ENCODE results near the gene TTC9B. TPM values are rescaled to one million over a fixed set of nuclear protein-coding genes. Genes with fewer than 3 reads are reported as not detected.

The TTC9B gene
- total and polyA plus RNA-seq, 11 donors: not detected

GRCh38 chr19:40263440-40264313, 45.5 kb upstream of the TTC9B start:
- H3K4me1 ChIP-seq: peaks cover 4 to 47% (median 25%) of the 10 kb centered on the region in 12 donors
- no peaks in the 10 kb centered on the region for H3K9me3 ChIP-seq
- no peaks in the 10 kb centered on the region for H3K27me3 ChIP-seq
- peak in 1 of 5 donors; percentile 29 for DNase-seq
- intact Hi-C loops (cut with DNase I): no loop called here
- WGBS, 4 donors: 81 to 87% (median 84%) methylated on average over 21 to 24 of the region's 24 CpGs
- H3K4me3 ChIP-seq: no peak overlapping the region
- no peak for TF ChIP-seq CTCF (IDR thresholded peaks at IDR 0.05)
- no peak for ATAC-seq
- peaks cover 0 to 31% (median 23%) of the 10 kb centered on the region in 9 donors for H3K36me3 ChIP-seq
- H3K27ac ChIP-seq: no peak overlapping the region

GRCh38 chr19:40262422-40262821, 44.2 kb upstream of the TTC9B start:
- Histone ChIP-seq H3K27me3 (no peaks in the 10 kb centered on the region), H3K4me1 (peaks cover 0 to 35% (median 14%) of the 10 kb centered on the region in 12 donors), H3K9me3 (no peaks in the 10 kb centered on the region), H3K4me3 (no peak overlapping the region), H3K27ac (no peak overlapping the region), H3K36me3 (peaks cover 0 to 31% (median 23%) of the 10 kb centered on the region in 9 donors)
- ATAC-seq (no peak), DNase-seq (peak in 1 of 5 donors; percentile 34)
- TF ChIP-seq POLR2A (IDR thresholded peaks at IDR 0.05) (no peak), CTCF (IDR thresholded peaks at IDR 0.05) (no peak)
- intact Hi-C loops (cut with DNase I): no loop called here
- WGBS, 4 donors: 89 to 96% (median 95%) methylated on average over 2 to 3 of the region's 3 CpGs

GRCh38 chr19:40261631-40262030, 43.4 kb upstream of the TTC9B start:
- peaks cover 0 to 35% (median 11%) of the 10 kb centered on the region in 12 donors for H3K4me1 ChIP-seq
- DNase-seq (no peak), ATAC-seq (no peak)
- TF ChIP-seq POLR2A (IDR thresholded peaks at IDR 0.05) (no peak), CTCF (IDR thresholded peaks at IDR 0.05) (no peak)
- no peak overlapping the region for H3K4me3 ChIP-seq
- H3K27ac ChIP-seq: no peak overlapping the region
- H3K9me3 ChIP-seq: no peaks in the 10 kb centered on the region
- H3K27me3 ChIP-seq: no peaks in the 10 kb centered on the region
- H3K36me3 ChIP-seq: peaks cover 0 to 37% (median 29%) of the 10 kb centered on the region in 9 donors
- WGBS, 4 donors: 80 to 87% (median 85%) methylated on average over 8 of the region's 8 CpGs
- intact Hi-C loops (cut with DNase I): no loop called here

GRCh38 chr19:40257096-40257517, 38.9 kb upstream of the TTC9B start:
- 60 to 78% (median 75%) methylated on average over 6 to 9 of the region's 9 CpGs for WGBS, 4 donors
- intact Hi-C loops (cut with DNase I): no loop called here
- H3K9me3 ChIP-seq: no peaks in the 10 kb centered on the region
- TF ChIP-seq CTCF (IDR thresholded peaks at IDR 0.05): no peak
- no peak for TF ChIP-seq POLR2A (IDR thresholded peaks at IDR 0.05)
- peaks cover 0 to 29% (median 2%) of the 10 kb centered on the region in 12 donors for H3K4me1 ChIP-seq
- H3K36me3 ChIP-seq: peaks cover 0 to 51% (median 42%) of the 10 kb centered on the region in 9 donors
- no peaks in the 10 kb centered on the region for H3K27me3 ChIP-seq
- H3K27ac ChIP-seq: peak overlapping the region in 5 of 12 donors; percentile 14 to 51 (median 18)
- DNase-seq (peak in 4 of 5 donors; percentile 60 to 77 (median 63)), ATAC-seq (peak; percentile 77 to 90 (median 82))
- no peak overlapping the region for H3K4me3 ChIP-seq

Data from heart left ventricle (tissue), 16 donors.